Neural progenitor cell (in vitro differentiated cells): ENCODE data around the gene ARHGAP23. TPM values are rescaled to one million over a fixed set of nuclear protein-coding genes. Genes with fewer than 3 reads are reported as not detected.

Experiments used
- DNase-seq: peaks from one replicate; pipeline ENCODE4 v3.0.0-alpha.2; 2016; ENCODE audit warnings: low spot score
- H2AFZ ChIP-seq: fragments of 200-600 bp; sonication (generic); replicated peaks from 2 replicates; pipeline ENCODE4 v1.6.1; 2016; ENCODE audit warnings: antibody characterized with exemption
- H3F3A ChIP-seq: fragments of 200-600 bp; sonication (generic); 2 replicates; pipeline ENCODE4 v1.6.1; 2016; ENCODE audit warnings: antibody characterized with exemption, low read depth
- H3K27ac ChIP-seq: fragments of 200-600 bp; sonication (generic); 2 replicates; pipeline ENCODE4 v1.5.1; 2016; ENCODE audit warnings: mild to moderate bottlenecking
- H3K27me3 ChIP-seq: fragments of 200-600 bp; sonication (generic); 2 replicates; pipeline ENCODE4 v1.6.1; 2016; ENCODE audit warnings: mild to moderate bottlenecking, moderate library complexity
- H3K36me3 ChIP-seq: fragments of 200-600 bp; sonication (generic); 2 replicates; pipeline ENCODE4 v1.5.1; 2016
- H3K4me1 ChIP-seq: fragments of 200-600 bp; sonication (generic); 2 replicates; pipeline ENCODE4 v1.6.1; 2016; ENCODE audit warnings: mixed run types
- H3K4me2 ChIP-seq: fragments of 200-600 bp; sonication (generic); 2 replicates; pipeline ENCODE4 v1.6.1; 2016
- H3K4me3 ChIP-seq: fragments of 200-600 bp; sonication (generic); 2 replicates; pipeline ENCODE4 v1.5.1; 2016
- H3K79me2 ChIP-seq: fragments of 200-600 bp; sonication (generic); 2 replicates; pipeline ENCODE4 v1.6.1; 2016; ENCODE audit warnings: low read depth
- H3K9ac ChIP-seq: fragments of 200-600 bp; sonication (generic); 2 replicates; pipeline ENCODE4 v1.6.1; 2016
- H3K9me3 ChIP-seq: fragments of 200-600 bp; sonication (generic); 2 replicates; pipeline ENCODE4 v1.5.1; 2016; ENCODE audit warnings: low read depth
- H4K20me1 ChIP-seq: fragments of 200-600 bp; sonication (generic); 2 replicates; pipeline ENCODE4 v1.6.1; 2016; ENCODE audit warnings: low read depth
- H3K27ac Mint-ChIP-seq: 3 replicates; pipeline ENCODE4 v1.8.0; 2021; ENCODE audit warnings: mixed read lengths
- H3K27me3 Mint-ChIP-seq: 2 replicates; pipeline ENCODE4 v1.8.0; 2022; ENCODE audit warnings: low read depth, mild to moderate bottlenecking, inconsistent platforms, moderate library complexity, mixed read lengths; ENCODE audit not compliant: insufficient read depth
- H3K36me3 Mint-ChIP-seq: 3 replicates; pipeline ENCODE4 v1.8.0; 2021; ENCODE audit warnings: mixed read lengths
- H3K4me1 Mint-ChIP-seq: 3 replicates; pipeline ENCODE4 v1.8.0; 2021; ENCODE audit warnings: mixed read lengths
- H3K4me3 Mint-ChIP-seq: 3 replicates; pipeline ENCODE4 v1.8.0; 2021; ENCODE audit warnings: mild to moderate bottlenecking, moderate library complexity, mixed read lengths
- H3K9me3 Mint-ChIP-seq: 3 replicates; pipeline ENCODE4 v1.8.0; 2020; ENCODE audit warnings: mixed read lengths
- EZH2 ChIP-seq: fragments of 200-600 bp; sonication (generic); IDR thresholded peaks from 2 replicates; pipeline ENCODE4 v1.6.1; 2017; ENCODE audit warnings: antibody characterized with exemption, mild to moderate bottlenecking, moderate library complexity
- EZH2phosphoT487 ChIP-seq: fragments of 200-600 bp; sonication (generic); IDR thresholded peaks from 2 replicates; pipeline ENCODE4 v1.6.1; 2017; ENCODE audit warnings: antibody characterized with exemption
- total RNA-seq: library from RNA; depleted of rRNA; stranded (reverse); fragments of >200 nt; gene quantifications from 2 replicates; pipeline ENCODE4 v1.2.3, GENCODE V29; 2015; ENCODE audit warnings: low replicate concordance
- TF ChIP-seq, protein P1 (sequence below): fragments of 200-600 bp; sonication (generic); IDR thresholded peaks from 2 replicates; pipeline ENCODE4 v1.5.1; 2017; ENCODE audit warnings: antibody characterized with exemption, mild to moderate bottlenecking

ARHGAP23 gene
- total RNA-seq, 1 donor from 2014 or later = 6.1 TPM

DNA sequence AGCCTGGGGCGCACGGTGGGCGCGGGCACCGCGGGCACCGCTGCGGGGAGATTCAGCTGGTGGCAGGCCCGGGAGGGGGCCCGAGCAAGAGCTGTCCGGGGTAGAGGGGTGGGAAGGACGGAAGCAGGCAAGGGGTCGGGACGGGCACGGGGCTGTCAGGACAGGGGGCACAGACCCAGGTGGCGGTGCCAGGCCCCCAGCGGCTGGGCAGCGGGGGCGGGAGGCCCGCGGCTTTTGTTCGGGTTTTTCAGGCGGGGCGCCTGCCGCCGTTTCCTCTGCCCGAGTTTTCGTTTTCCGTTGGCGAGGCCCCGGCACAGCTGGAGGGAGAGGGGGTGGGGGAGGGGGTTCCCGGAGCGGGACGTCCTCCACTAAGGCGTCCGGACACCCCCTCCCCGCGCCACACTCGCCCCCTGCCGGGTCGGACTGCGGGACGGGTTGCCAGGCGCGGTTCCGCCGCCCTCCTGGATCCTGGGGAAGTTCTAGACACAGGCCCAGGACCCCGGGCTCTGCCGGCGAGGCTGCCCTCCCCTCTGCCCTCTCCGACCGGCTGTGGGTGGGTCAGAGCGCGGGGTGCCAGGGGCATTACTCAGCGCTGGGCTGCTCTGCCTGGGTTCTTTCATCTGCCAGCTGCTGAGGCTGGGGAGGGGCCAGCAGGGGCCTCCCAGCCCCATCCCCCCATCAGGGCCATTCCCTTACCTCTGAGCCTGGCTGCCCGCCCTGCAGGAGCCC lies 543 bp downstream of the ARHGAP23 start:
- peaks cover 27% of the 10 kb centered on the region for H3K4me1 Mint-ChIP-seq
- peak overlapping the region; percentile 77 for H3K4me3 Mint-ChIP-seq

DNA sequence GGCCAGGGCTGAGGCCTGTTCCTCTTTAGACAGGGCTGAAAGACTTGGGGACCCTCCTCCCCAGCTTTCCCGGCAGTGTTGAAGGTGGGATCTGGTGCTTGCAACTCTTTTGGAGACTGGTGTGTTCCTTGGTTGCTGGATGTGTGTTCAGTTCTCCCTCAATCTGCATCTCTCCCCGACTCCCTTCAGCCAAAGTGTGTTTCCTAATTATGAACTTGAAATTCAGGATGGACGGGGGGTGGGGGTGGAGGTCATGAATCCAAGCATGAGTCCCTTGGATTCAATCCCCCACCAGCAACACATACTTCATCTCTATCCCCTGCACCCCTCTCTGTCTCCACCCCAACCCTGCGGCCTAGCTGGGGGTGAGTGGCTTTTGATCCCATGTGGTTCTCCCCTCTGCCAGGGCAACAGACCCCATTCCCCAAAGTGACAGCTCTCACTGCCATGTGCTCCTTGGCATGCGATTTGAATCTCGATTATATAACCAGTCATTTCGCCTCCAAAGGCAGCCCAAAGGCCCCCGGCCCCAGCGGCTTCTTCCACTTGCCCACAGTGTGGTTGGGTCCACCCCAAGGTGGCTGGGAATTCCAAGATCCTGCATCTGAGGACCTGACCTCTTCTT lies 1.3 kb downstream of the ARHGAP23 start:
- no peaks in the 10 kb centered on the region for H3K36me3 Mint-ChIP-seq
- H3K27ac Mint-ChIP-seq = peak overlapping the region; percentile 43
- peak overlapping the region; percentile 66 for H3K4me3 ChIP-seq
- H3K9me3 ChIP-seq = no peaks in the 10 kb centered on the region
- H3K9me3 Mint-ChIP-seq = no peaks in the 10 kb centered on the region
- H3K27me3 Mint-ChIP-seq = peaks cover 21% of the 10 kb centered on the region
- TF ChIP-seq EZH2 = no peak
- no peak for TF ChIP-seq EZH2phosphoT487
- TF ChIP-seq, protein P1, sequence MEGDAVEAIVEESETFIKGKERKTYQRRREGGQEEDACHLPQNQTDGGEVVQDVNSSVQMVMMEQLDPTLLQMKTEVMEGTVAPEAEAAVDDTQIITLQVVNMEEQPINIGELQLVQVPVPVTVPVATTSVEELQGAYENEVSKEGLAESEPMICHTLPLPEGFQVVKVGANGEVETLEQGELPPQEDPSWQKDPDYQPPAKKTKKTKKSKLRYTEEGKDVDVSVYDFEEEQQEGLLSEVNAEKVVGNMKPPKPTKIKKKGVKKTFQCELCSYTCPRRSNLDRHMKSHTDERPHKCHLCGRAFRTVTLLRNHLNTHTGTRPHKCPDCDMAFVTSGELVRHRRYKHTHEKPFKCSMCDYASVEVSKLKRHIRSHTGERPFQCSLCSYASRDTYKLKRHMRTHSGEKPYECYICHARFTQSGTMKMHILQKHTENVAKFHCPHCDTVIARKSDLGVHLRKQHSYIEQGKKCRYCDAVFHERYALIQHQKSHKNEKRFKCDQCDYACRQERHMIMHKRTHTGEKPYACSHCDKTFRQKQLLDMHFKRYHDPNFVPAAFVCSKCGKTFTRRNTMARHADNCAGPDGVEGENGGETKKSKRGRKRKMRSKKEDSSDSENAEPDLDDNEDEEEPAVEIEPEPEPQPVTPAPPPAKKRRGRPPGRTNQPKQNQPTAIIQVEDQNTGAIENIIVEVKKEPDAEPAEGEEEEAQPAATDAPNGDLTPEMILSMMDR = no peak
- no peak overlapping the region for H3K9ac ChIP-seq
- no peak for DNase-seq
- no peaks in the 10 kb centered on the region for H3K36me3 ChIP-seq
- peaks cover 20% of the 10 kb centered on the region for H3K4me1 ChIP-seq
- H3K27ac ChIP-seq = no peak overlapping the region
- peak overlapping the region; percentile 77 for H3K4me3 Mint-ChIP-seq
- peaks cover 14% of the 10 kb centered on the region for H3K27me3 ChIP-seq
- H3K4me2 ChIP-seq = peak overlapping the region; percentile 97
- H3K4me1 Mint-ChIP-seq = peaks cover 28% of the 10 kb centered on the region
- H3F3A ChIP-seq = peaks cover 32% of the 10 kb centered on the region
- peaks cover 3% of the 10 kb centered on the region for H4K20me1 ChIP-seq
- no peak overlapping the region for H2AFZ ChIP-seq
- peaks cover 6% of the 10 kb centered on the region for H3K79me2 ChIP-seq

More for the DNA sequence above, 543 bp downstream of the ARHGAP23 start:
- Histone ChIP-seq H3K9me3 (no peaks in the 10 kb centered on the region), H3K27ac (no peak overlapping the region), H3F3A (peaks cover 32% of the 10 kb centered on the region), H4K20me1 (peaks cover 3% of the 10 kb centered on the region), H3K4me1 (peaks cover 20% of the 10 kb centered on the region), H2AFZ (peak overlapping the region; percentile 19), H3K4me3 (peak overlapping the region; percentile 66), H3K27me3 (peaks cover 14% of the 10 kb centered on the region), H3K36me3 (no peaks in the 10 kb centered on the region), H3K4me2 (peak overlapping the region; percentile 97), H3K79me2 (peaks cover 6% of the 10 kb centered on the region), H3K9ac (no peak overlapping the region)
- Mint-ChIP-seq H3K36me3 (no peaks in the 10 kb centered on the region), H3K9me3 (no peaks in the 10 kb centered on the region), H3K27me3 (peaks cover 25% of the 10 kb centered on the region), H3K27ac (no peak overlapping the region)
- peak; percentile 58 for DNase-seq
- TF ChIP-seq EZH2 (peak; percentile 24), EZH2phosphoT487 (peak; percentile 44)
- TF ChIP-seq, protein P1 = no peak

DNA sequence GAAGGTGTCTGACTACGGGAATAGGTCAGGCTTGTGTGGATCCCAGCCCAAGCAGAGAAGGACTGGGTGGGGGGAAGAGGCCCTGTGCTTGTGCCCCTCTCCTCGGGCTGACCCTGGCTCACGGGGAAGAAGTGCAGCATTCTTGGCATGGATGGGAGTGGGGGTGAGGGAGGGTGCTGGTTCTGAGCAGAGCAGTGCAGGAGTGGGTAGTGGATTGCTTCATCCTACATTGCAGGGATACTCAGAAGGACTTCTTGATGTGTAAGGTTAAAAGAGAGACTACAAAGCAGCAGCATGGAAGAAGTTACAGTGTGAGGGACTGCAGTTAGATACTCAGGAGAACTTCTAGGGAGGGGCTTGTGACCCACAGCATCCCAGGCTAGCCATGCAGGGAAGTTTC lies 2.1 kb downstream of the ARHGAP23 start:
- peak overlapping the region; percentile 77 for H3K4me3 Mint-ChIP-seq
- H3K4me1 Mint-ChIP-seq = peaks cover 26% of the 10 kb centered on the region
- H4K20me1 ChIP-seq = peaks cover 3% of the 10 kb centered on the region

More for the DNA sequence above, 2.1 kb downstream of the ARHGAP23 start:
- no peak overlapping the region for H3K9ac ChIP-seq
- H3K4me3 ChIP-seq = no peak overlapping the region
- H3K4me1 ChIP-seq = peaks cover 20% of the 10 kb centered on the region
- peaks cover 21% of the 10 kb centered on the region for H3K27me3 Mint-ChIP-seq
- no peak overlapping the region for H3K27ac Mint-ChIP-seq
- TF ChIP-seq, protein P1 = no peak
- TF ChIP-seq EZH2 (no peak), EZH2phosphoT487 (no peak)
- no peaks in the 10 kb centered on the region for H3K36me3 Mint-ChIP-seq
- H3K36me3 ChIP-seq = no peaks in the 10 kb centered on the region
- H2AFZ ChIP-seq = no peak overlapping the region
- H3K9me3 Mint-ChIP-seq = no peaks in the 10 kb centered on the region
- no peak overlapping the region for H3K4me2 ChIP-seq
- peaks cover 14% of the 10 kb centered on the region for H3K27me3 ChIP-seq
- peaks cover 6% of the 10 kb centered on the region for H3K79me2 ChIP-seq
- H3K27ac ChIP-seq = no peak overlapping the region
- peaks cover 32% of the 10 kb centered on the region for H3F3A ChIP-seq
- no peak for DNase-seq
- H3K9me3 ChIP-seq = no peaks in the 10 kb centered on the region
